Fibroblast of the aortic adventitia (primary cell): ENCODE measurements around the gene OR2A1. TPM values are rescaled to one million over a fixed set of nuclear protein-coding genes. Genes with fewer than 3 reads are reported as not detected.

Experiments
- total RNA-seq: library from RNA; depleted of rRNA; stranded (reverse); fragments of >200 nt; gene quantifications from 2 replicates; pipeline ENCODE4 v1.2.3, GENCODE V29; 2012; ENCODE audit warnings: low replicate concordance

OR2A1 gene
- total RNA-seq, 1 donor: 0.27 TPM

Other genes with a start within 250 kb of the OR2A1 start
- gene OR2A25, start 242.6 kb upstream of the OR2A1 start, total RNA-seq: not detected in 2 replicates
- gene OR2A12, start 226.1 kb upstream of the OR2A1 start, total RNA-seq: not detected in 2 replicates
- gene OR2A2, start 202.8 kb upstream of the OR2A1 start, total RNA-seq: not detected in 2 replicates
- gene OR2A14, start 189.2 kb upstream of the OR2A1 start, total RNA-seq: not detected in 2 replicates
- gene CTAGE4, start 129.0 kb upstream of the OR2A1 start, total RNA-seq: 1.7 and 2.9 TPM in 2 replicates
- gene ARHGEF35, start 116.6 kb upstream of the OR2A1 start, total RNA-seq: 1.1 and 2.7 TPM in 2 replicates
- not detected in 2 replicates for gene OR2A42, start 72.8 kb upstream of the OR2A1 start, total RNA-seq
- gene OR2A7, start 47.6 kb upstream of the OR2A1 start, total RNA-seq: 0.81 and 0.98 TPM in 2 replicates
- gene CTAGE8, start 43.1 kb upstream of the OR2A1 start, total RNA-seq: 6.2 TPM in 1 of 2 replicates, not detected in the other
- 1.6 and 3.2 TPM in 2 replicates for gene ARHGEF5, start 43.0 kb downstream of the OR2A1 start, total RNA-seq
- not detected in 2 replicates for gene NOBOX, start 91.3 kb downstream of the OR2A1 start, total RNA-seq